ENCODE results near the gene LMX1B.

GRCh38 chr9:126631254-126631653 lies 17.5 kb downstream of the LMX1B start:
- TF ChIP-seq EZH2 (IDR thresholded peaks at IDR 0.05; ENCODE audit: low read length, missing control alignments): no peak
- no peak for TF ChIP-seq CTCF (conservative IDR thresholded peaks at IDR 0.05 in 1 of 2, IDR thresholded peaks at IDR 0.05 in 1 of 2; ENCODE audit: low read depth in 1 of 2, low read length in 2 of 2)
